Measurements from ENCODE around the gene CSNK2A1. TPM values are rescaled to one million over a fixed set of nuclear protein-coding genes. Genes with fewer than 3 reads are reported as not detected.

Gene CSNK2A1
- polyA plus RNA-seq, result 127 and 135 TPM in 2 replicates

DNA sequence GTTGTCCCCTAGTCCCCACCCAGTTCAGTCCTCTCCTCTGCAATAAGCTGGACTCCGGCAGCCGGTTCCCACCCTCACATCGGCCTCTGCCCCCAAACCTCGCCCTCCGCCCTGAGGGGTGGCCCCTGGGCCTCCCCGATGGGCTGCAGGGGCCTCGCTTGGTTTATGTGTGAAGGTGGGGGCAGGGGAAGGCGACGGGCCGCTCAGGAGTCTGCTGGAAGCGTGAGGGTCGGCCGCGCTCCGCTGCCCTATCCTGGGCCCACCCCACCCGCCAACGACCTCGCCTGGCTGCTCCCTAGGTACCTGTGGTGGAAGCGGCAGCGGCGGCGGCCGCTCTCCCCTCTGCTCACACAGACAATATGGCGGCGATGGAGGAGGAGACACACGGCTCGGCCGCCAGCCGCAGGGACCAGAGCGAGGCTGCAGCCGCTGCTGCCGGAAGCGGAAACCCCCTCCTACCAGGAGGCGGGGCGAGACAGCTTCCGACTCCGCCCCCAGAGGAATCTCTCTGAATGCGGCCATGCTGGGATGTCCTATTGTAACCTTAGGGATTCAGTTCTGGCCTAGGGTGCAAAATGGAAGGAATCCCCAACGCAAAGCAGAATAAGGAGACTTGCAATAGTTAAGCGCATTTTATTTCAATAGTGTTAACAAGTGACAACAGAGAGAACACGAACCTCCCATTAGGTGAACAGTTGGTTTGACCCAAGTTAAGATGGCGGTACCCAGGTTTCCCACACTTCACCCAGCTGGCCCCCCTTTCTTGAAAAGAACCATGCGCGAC, at the start of gene CSNK2A1:
TSS of gene CSNK2A1 (minus strand) at position 422 of the 784 bp plus-strand sequence. CDS start 35,239 bp downstream, outside the sequence.

DNA sequence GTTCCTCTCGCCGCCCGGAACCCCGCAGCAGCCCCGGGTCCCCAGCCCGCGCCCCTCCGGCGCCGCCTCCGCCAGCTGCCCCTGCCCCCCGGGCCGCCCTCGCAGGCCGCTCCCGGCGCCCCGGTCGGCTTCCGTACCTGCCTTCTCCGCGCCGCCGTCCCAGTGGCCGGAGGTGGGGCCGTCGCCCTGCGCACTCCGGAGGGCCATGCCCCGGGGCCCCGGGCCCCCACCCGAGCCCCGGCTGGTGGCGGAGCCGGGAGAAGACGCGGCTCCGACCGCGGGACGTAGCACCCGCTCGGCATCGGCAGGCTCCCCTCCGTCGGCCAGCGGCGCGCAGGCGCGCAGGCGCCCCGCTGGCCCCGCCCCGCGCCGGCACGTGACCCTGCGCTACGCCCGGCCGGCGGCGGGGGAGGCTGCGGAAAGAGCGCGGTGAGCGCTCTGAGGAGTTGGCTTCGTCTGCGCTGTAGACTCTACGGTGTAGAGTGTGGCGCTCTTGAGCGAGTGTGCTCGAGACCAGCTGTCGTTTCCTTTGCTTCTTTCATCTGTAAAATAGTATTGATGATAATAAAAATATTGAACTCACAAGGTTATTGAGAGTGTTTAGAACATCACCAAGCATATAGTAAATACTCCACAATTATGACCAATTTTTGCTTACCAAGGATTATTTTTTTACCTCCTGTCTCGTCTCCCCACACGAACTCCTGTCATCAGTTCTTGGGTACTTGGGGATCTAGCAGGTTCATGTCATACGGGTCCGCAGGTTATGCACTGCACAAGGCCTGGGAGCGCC, 81.2 kb downstream of the CSNK2A1 start, which contains the start of gene TBC1D20:
TSS of gene TBC1D20 (minus strand) at position 335 of the 793 bp plus-strand sequence. CDS start at position 207, 128 bp downstream.

Other genes with a start within 250 kb of the CSNK2A1 start
- 0.94 and 1.8 TPM in 2 replicates for gene ZCCHC3, start 246.2 kb downstream of the CSNK2A1 start, polyA plus RNA-seq
- gene SOX12, start 218.2 kb downstream of the CSNK2A1 start, polyA plus RNA-seq, result 0.24 and 0.98 TPM in 2 replicates
- gene NRSN2, start 196.7 kb downstream of the CSNK2A1 start, polyA plus RNA-seq, result 97.1 and 111 TPM in 2 replicates
- 2.4 TPM in 1 of 2 replicates, not detected in the other for gene TRIB3, start 163.0 kb downstream of the CSNK2A1 start, polyA plus RNA-seq
- 7.3 and 9.6 TPM in 2 replicates for gene RBCK1, start 135.5 kb downstream of the CSNK2A1 start, polyA plus RNA-seq
- gene TBC1D20, start 81.3 kb downstream of the CSNK2A1 start, polyA plus RNA-seq, result 9.2 and 12.6 TPM in 2 replicates
- gene TCF15, start 66.5 kb upstream of the CSNK2A1 start, polyA plus RNA-seq, result not detected in 2 replicates
- gene SRXN1, start 109.4 kb upstream of the CSNK2A1 start, polyA plus RNA-seq, result 13.0 and 14.5 TPM in 2 replicates
- gene SCRT2, start 132.0 kb upstream of the CSNK2A1 start, polyA plus RNA-seq, result 0.36 TPM in 1 of 2 replicates, not detected in the other
- gene SLC52A3, start 224.7 kb upstream of the CSNK2A1 start, polyA plus RNA-seq, result not detected in 2 replicates

Measured in Purkinje cell (primary cell).